A549 (cell line): ENCODE data around the gene CARMIL1.

Experiments used
- CHD2 ChIP-seq: fragments of 150-350 bp; IDR thresholded peaks from 2 replicates; pipeline ENCODE4 v1.6.1; 2014; ENCODE audit warnings: low read length; ENCODE audit not compliant: partially characterized antibody
- MAFK ChIP-seq: fragments of 450-650 bp; IDR thresholded peaks from 2 replicates; pipeline ENCODE4 v1.6.1; 2014; ENCODE audit not compliant: partially characterized antibody
- POLR2AphosphoS2 ChIP-seq: conservative IDR thresholded peaks from 2 replicates; pipeline ENCODE4 v1.6.1; 2012; ENCODE audit warnings: low read length, improper control_type of control experiment, inconsistent platforms
- TF ChIP-seq, protein P1 (sequence below): fragments of 200-600 bp; sonication (generic); IDR thresholded peaks from 2 replicates; pipeline ENCODE4 v1.6.1; 2016; ENCODE audit warnings: antibody characterized with exemption, mild to moderate bottlenecking, moderate library complexity
- TF ChIP-seq, protein P2 (sequence below): fragments of >200 bp; sonication (Bioruptor Twin); formaldehyde crosslinking; IDR thresholded peaks from 3 replicates; pipeline ENCODE4 v1.5.1; 2016

DNA sequence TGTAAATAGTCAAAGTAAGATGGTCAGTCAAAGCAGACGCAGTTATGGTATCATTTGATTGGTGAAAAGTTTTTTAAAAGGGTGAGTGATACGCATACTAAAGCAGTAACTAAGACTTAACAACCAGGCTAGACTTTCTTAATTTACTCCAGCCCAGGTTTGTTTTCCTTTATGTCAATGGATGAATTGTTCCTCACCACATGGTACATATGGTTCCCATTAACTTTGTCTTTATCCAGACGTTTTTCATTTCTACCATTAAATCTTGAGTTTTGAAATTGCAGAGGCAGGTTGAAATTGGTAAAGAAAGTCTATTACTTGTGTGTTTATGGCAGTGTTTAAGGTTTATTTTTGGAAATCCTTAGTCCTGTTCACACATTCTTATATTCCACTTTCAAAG is 274.3 kb downstream of the CARMIL1 start:
- TF ChIP-seq POLR2AphosphoS2 (no peak), MAFK (no peak), CHD2 (no peak)
- TF ChIP-seq, protein P1, sequence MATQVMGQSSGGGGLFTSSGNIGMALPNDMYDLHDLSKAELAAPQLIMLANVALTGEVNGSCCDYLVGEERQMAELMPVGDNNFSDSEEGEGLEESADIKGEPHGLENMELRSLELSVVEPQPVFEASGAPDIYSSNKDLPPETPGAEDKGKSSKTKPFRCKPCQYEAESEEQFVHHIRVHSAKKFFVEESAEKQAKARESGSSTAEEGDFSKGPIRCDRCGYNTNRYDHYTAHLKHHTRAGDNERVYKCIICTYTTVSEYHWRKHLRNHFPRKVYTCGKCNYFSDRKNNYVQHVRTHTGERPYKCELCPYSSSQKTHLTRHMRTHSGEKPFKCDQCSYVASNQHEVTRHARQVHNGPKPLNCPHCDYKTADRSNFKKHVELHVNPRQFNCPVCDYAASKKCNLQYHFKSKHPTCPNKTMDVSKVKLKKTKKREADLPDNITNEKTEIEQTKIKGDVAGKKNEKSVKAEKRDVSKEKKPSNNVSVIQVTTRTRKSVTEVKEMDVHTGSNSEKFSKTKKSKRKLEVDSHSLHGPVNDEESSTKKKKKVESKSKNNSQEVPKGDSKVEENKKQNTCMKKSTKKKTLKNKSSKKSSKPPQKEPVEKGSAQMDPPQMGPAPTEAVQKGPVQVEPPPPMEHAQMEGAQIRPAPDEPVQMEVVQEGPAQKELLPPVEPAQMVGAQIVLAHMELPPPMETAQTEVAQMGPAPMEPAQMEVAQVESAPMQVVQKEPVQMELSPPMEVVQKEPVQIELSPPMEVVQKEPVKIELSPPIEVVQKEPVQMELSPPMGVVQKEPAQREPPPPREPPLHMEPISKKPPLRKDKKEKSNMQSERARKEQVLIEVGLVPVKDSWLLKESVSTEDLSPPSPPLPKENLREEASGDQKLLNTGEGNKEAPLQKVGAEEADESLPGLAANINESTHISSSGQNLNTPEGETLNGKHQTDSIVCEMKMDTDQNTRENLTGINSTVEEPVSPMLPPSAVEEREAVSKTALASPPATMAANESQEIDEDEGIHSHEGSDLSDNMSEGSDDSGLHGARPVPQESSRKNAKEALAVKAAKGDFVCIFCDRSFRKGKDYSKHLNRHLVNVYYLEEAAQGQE = no peak
- TF ChIP-seq, protein P2, sequence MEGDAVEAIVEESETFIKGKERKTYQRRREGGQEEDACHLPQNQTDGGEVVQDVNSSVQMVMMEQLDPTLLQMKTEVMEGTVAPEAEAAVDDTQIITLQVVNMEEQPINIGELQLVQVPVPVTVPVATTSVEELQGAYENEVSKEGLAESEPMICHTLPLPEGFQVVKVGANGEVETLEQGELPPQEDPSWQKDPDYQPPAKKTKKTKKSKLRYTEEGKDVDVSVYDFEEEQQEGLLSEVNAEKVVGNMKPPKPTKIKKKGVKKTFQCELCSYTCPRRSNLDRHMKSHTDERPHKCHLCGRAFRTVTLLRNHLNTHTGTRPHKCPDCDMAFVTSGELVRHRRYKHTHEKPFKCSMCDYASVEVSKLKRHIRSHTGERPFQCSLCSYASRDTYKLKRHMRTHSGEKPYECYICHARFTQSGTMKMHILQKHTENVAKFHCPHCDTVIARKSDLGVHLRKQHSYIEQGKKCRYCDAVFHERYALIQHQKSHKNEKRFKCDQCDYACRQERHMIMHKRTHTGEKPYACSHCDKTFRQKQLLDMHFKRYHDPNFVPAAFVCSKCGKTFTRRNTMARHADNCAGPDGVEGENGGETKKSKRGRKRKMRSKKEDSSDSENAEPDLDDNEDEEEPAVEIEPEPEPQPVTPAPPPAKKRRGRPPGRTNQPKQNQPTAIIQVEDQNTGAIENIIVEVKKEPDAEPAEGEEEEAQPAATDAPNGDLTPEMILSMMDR = no peak
